GM19328 (cell line): ENCODE results near the gene E2F6.

Experiments used
- ATAC-seq: cut with Tn5 transposase; IDR thresholded peaks from one replicate; pipeline ENCODE4 v1.9.1; 2021; ENCODE audit warnings: mild to moderate bottlenecking, moderate library complexity; ENCODE audit not compliant: unreplicated experiment

The E2F6 gene

GRCh38 chr2:11459816-11460215 is 6.1 kb downstream of the E2F6 start:
- no peak for ATAC-seq

- ATAC-seq, result no peak
These were observed 7.2 kb downstream of the E2F6 start for GRCh38 chr2:11458753-11459152.

GRCh38 chr2:11457935-11458334 is 8.0 kb downstream of the E2F6 start:
- ATAC-seq, result no peak

GRCh38 chr2:11456251-11456650 is 9.7 kb downstream of the E2F6 start:
- no peak for ATAC-seq

- no peak for ATAC-seq
These were observed 11.1 kb downstream of the E2F6 start for GRCh38 chr2:11454824-11455223.

- ATAC-seq, result no peak
These were observed 15.2 kb downstream of the E2F6 start for GRCh38 chr2:11450791-11451190.

GRCh38 chr2:11446733-11447248 is 19.2 kb downstream of the E2F6 start:
- no peak for ATAC-seq

- ATAC-seq, result no peak
These were observed 21.2 kb downstream of the E2F6 start for GRCh38 chr2:11444737-11445136.

- no peak for ATAC-seq
These were observed 27.3 kb downstream of the E2F6 start for GRCh38 chr2:11438555-11439080.

GRCh38 chr2:11437602-11438001 is 28.4 kb downstream of the E2F6 start:
- ATAC-seq, result no peak

- no peak for ATAC-seq
These were observed 30.9 kb downstream of the E2F6 start for GRCh38 chr2:11435036-11435435.

- ATAC-seq, result no peak
These were observed 31.5 kb downstream of the E2F6 start for GRCh38 chr2:11434443-11434842.

- no peak for ATAC-seq
These were observed 32.1 kb downstream of the E2F6 start for GRCh38 chr2:11433822-11434221.

- ATAC-seq, result no peak
These were observed 35.2 kb downstream of the E2F6 start for GRCh38 chr2:11430729-11431128.

GRCh38 chr2:11427224-11427623 is 38.7 kb downstream of the E2F6 start:
- no peak for ATAC-seq

GRCh38 chr2:11422901-11423435 is 43.0 kb downstream of the E2F6 start:
- ATAC-seq, result no peak

- no peak for ATAC-seq
These were observed 43.5 kb downstream of the E2F6 start for GRCh38 chr2:11422491-11422865.

- no peak for ATAC-seq
These were observed 44.0 kb downstream of the E2F6 start for GRCh38 chr2:11421863-11422490.

- no peak for ATAC-seq
These were observed 45.3 kb downstream of the E2F6 start for GRCh38 chr2:11420671-11421070.

GRCh38 chr2:11420190-11420589 is 45.8 kb downstream of the E2F6 start:
- no peak for ATAC-seq

GRCh38 chr2:11419781-11420180 is 46.2 kb downstream of the E2F6 start:
- ATAC-seq, result no peak

- ATAC-seq, result no peak
These were observed 47.9 kb downstream of the E2F6 start for GRCh38 chr2:11417946-11418585.
